GM23338 (cell line): ENCODE measurements around the gene CAPZA1.

ENCODE experiments used
- CTCF ChIP-seq, 2 experiments: fragments of 200-600 bp in 1 of 2; sonication (generic) in 1 of 2; conservative IDR thresholded peaks; 2 replicates each; pipeline versions ENCODE4 v1.5.1 to v1.6.1; 2016 to 2017; ENCODE audit warnings: antibody characterized with exemption in 2 of 2, low read depth in 2 of 2, mild to moderate bottlenecking in 2 of 2, moderate library complexity in 1 of 2
- EZH2 ChIP-seq: fragments of 200-600 bp; sonication (generic); IDR thresholded peaks from one replicate; pipeline ENCODE4 v1.8.0; 2017; ENCODE audit warnings: antibody characterized with exemption, mild to moderate bottlenecking, low read depth; ENCODE audit not compliant: unreplicated experiment
- POLR2AphosphoS5 ChIP-seq: IDR thresholded peaks from 2 replicates; pipeline ENCODE4 v1.6.1; 2016; ENCODE audit warnings: antibody characterized with exemption, low read depth
- REST ChIP-seq: IDR thresholded peaks from one replicate; pipeline ENCODE4 v1.6.1; 2018; ENCODE audit warnings: antibody characterized with exemption; ENCODE audit not compliant: unreplicated experiment

GRCh38 chr1:112699425-112700144, 80.0 kb downstream of the CAPZA1 start:
- TF ChIP-seq CTCF (conservative IDR thresholded peaks at IDR 0.05; ENCODE audit: low read depth in 2 of 2): no peak
- TF ChIP-seq EZH2: no peak
- TF ChIP-seq POLR2AphosphoS5: no peak
- no peak for TF ChIP-seq REST
